Measurements from ENCODE around the gene MTCH2.
"Not testable (repeated sequence)": the region's sequence is repeated elsewhere in the genome, so short reads cannot be mapped to it uniquely, and the experiment has no call there.

MTCH2 gene

DNA sequence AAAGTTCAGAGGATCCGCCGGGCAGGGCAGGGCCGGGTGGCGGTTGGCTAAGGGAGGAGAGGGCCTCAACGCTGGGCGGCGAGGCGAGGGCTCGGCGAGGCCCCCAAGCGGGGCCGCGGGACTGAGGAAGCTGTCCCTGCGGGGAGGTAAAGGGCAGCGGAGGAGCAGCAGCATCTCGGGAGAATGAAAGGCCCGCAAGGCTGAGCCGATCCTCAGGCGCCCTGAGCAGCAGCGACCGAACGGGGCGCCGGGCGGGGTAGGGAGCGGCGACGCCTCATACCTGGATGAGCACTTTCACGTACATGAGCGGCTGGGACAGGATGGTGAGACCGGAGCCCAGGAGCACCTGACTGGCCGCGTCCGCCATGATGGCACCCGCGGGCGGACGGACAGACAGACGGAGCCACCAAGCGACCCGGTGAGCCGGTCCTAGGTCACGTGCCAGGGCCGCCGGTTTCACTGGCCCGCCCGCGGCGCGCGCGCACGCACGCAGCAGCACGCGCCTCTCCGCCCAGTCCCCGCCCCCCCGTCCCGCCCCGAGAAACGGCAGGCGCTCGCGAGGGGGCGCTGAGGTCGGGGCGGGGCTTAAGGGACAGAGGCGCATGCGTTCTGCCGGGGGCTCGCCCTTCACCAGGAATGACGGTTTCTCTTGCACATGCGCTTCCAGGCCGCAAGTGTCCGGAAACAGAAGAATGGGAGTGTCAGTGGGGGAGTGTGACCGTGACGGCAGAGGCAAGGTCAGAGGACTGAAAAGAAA, at the start of gene MTCH2:
TSS of gene MTCH2 (minus strand) at position 461 of the 757 bp plus-strand sequence. CDS start at position 367, 94 bp downstream.
- peak; percentile 98 for DNase-seq

DNA sequence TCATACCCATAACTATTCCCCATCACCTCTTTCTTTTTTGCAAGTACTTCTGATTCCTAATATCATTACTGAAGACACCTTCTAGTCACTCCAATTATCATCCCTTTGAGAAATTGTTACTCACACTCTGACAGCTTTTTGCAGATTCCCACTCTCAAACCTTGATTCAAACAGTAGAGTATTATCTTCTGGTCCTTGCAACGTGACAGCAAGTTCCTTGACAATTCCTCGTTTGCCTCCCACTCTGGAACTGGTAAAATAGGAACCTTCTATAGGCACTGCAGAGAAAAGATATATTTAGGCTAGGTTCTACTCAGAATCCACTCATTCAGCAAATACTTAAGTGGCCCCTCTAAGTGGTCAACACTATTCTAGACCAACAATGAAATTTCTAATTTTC, 49.6 kb upstream of the MTCH2 start:
- DNase-seq = no peak

DNA sequence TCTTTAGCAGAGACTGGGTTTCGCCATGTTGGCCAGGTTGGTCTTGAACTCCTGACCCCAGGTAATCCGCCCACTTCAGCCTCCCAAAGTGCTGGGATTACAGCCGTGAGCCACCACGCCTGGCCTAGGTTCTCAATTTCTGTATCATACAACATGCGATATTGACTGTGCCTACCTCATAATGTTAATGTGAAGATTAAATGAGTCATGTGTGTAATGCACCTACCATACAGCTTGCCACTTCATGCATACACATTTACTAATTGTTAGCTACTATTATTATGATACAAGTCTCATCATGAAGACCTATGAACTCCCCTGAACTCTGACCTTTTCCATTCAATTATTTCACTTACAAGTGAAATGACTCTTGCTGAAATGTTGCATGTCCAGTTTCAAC, 47.1 kb upstream of the MTCH2 start:
- no peak for DNase-seq

DNA sequence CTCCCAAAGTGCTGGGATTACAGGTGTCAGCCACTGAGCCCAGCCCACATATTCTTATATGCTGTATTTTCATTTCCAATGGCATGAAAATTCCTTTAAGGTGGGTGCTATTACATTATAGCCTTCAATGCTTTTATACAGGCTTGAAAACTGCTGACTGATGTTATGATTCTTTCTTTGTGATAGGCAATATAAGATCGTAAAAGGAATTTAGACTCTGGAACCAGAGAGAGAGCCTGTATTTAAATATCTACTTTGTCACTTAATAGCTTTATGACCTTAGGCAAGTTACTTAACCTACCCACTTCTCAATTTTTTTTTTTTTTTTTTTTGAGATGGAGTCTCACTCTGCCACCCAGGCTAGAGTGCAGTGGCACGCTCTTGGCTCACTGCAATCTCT, 46.6 kb upstream of the MTCH2 start:
- DNase-seq = no peak

DNA sequence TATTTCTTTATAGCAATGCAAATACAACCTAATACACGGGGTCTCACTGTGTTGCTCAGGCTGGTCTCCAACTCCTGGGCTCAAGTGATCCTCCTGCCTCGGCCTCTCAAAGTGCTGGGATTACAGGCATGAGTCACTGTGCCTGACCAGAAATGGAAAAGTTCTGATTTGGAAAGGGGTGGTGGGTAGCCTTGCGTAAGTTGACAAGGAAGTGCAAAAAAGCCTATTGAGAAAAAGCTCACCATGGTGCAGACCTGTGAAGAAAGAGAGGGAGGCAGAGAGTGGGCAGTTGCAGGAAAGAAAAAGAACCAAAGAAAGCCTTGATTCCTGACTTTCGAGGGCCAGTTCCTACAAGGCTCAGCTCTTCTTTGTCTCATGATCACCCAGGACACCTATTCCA, 45.8 kb upstream of the MTCH2 start:
- DNase-seq = peak; percentile 62

DNA sequence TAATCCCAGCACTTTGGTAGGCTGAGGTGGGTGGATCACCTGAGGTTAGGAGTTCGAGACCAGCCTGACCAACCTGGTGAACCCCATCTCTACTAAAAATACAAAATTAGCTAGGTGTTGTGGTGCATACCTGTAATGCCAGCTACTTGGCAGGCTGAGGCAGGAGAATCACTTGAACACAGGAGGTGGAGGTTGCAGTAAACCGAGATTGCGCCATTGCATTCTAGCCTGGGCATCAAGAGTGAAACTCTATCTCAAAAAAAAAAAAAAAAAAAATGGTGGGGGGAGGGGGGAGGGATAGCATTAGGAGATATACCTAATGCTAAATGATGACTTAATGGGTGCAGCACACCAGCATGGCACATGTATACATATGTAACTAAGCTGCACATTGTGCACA, 44.3 kb upstream of the MTCH2 start:
- DNase-seq = not testable (repeated sequence)

DNA sequence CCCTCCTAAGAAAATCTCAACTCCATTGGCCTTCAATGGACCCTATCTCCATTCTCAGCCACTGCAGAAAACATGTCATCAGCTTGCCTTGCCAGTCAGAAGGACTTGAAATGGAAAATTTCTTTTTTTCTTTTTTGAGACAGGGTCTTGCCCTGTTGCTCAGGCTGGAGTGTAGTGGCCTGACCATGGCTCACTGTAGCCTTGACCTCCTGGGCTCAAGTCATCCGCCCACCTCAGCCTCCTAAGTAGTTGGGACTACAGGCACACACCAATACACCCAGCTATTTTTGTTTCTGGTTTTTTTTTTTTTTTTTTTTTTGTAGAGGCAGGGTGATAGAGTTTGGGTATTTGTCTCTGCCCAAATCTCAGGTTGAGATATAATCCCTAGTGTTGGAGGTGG, 43.8 kb upstream of the MTCH2 start:
- DNase-seq = no peak

DNA sequence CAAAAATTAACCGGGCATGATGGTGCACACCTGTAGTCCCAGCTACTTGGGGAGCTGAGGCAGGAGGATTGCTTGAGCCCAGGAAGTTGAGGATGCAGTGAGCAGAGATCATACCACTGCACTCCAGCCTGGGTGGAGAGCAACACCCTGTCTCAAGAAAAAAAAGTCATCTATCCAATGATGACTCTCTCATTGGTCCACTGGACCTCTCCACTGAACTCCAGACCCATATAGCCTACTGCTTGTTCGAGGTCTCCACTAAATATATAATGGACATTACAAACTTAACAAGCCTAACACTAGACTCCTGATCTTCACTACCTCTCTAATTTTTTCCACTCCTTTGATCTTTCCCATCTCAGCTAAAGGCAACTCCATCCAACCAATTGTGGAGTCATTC, 33.5 kb upstream of the MTCH2 start:
- DNase-seq = no peak

DNA sequence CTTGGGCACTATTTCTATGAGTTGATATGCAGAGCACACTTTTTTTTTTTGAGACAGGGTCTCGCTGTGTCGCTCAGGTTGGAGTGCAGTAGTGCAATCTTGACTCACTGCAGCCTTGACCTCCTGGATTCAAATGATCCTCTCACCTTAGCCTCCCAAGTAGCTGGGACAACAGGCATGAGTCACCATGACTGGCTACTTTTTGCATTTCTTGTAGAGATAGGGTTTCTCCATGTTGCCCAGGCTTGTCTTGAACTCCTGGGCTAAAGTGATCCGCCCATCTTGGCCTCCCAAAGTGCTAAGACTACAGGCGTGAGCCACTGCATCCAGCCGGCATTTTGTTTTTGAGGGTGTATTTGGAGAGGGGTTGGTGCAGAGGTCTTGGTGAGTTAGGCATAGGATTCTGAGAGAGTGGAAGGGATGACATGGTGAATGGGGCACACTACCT, 29.9 kb upstream of the MTCH2 start:
- no peak for DNase-seq

DNA sequence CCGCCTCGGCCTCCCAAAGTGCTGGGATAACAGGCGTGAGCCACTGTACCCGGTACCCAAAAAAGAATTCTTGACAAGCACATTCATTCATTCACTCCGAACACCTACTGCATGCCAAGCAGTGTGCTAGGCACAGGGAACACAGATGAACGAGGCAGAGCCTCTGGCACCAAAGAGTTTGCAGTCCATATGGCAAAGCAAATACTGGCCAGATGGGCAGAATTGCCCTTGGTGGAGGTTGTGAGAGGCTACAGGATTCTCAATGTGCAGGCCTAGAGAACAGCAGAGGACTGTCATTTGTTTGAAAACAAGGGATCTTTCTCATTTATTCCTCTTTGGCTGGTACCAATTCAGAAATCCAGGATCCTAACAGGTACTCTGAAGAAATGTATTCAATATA, 27.5 kb upstream of the MTCH2 start:
- no peak for DNase-seq

DNA sequence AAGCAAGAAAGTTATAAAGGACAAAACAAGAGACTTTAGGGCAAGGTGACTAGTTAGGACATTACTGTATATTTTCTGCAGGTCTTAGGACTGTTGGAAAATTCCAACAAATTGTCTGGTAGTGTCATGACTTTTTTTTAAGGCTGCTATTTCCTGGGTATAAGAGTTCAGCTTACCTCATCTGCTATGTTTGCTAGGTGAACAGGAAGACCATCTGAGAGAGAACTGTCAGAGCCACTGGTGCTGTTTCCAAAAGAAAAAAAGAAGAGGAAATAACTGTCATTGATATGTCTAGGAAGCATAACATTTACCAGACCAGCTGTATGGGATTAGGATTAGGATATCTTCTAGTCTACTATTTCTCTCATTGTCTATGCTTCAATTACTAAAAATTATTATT, 26.3 kb upstream of the MTCH2 start:
- no peak for DNase-seq

DNA sequence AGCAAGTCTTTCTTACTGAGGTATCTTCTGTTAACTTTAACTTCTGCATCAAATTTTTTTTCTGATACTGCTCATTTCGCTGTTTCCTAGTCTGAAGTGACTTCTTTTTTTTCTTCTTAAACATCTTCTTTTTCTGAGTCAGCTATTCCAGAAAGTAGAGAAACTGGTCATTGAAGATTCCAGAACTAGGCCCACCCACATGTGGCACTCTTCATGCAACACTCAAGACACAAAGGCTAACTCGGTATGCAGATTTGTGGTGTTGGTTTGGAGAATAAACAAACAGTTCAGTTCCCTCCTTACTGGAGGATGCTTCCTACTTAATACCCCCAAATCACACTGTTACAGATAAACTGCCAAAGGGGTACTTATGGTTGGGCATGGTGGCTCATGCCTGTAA, 25.2 kb upstream of the MTCH2 start:
- DNase-seq = no peak

DNA sequence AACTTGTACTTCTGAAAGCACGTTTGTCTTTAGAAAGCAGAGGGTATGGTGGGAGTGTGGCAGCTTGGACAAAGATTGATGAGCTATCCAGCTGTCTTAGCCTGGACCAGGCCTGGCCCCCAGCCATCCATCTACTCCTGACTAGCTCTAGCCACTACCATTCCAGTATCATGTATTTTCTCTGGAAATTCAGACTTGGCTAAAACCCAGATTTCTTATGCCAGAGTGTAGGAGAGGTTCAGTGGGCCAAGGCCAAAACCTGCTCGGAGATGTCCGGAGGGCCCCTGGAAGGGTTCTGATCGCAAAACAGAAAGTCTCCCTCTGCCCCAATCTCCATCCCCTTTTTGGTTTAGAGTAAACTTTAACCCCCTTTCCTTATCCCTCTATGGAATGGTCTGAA, 24.8 kb upstream of the MTCH2 start:
- no peak for DNase-seq

DNA sequence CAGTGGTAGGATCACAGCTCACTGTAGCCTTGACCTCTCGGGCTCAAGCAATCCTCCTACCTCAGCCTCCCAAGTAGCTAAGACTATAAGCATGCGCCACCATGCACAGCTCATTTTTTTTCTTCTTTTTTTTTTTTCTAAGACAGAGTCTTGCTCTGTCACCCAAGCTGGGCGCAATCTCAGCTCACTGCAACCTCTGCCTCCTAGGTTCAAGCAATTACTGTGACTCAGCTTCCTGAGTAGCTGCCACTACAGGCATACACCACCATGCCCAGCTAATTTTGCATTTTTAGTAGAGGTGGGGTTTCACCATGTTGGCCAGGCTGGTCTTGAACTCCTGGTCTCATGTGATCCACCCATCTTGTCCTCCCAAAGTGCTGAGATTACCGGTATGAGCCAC, 22.6 kb upstream of the MTCH2 start:
- DNase-seq = peak; percentile 45

DNA sequence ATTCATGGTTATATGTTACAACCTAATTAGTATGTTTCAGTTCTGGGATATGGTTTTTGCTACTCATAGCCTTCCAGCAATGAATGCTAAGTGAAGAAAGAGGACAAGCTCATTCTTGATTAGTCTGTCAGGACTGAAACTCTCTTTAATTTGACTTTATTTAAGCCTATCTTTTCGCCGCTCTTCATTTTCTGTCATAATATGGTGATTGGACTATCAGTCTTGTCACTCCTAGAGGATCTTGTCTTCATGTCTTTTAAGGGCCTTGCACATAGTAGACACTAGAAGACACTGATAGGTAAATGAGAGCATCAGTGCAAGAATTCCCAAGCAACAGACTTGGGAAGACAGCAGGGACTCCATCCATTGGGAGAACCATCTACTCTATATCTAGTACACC, 18.9 kb upstream of the MTCH2 start:
- no peak for DNase-seq

DNA sequence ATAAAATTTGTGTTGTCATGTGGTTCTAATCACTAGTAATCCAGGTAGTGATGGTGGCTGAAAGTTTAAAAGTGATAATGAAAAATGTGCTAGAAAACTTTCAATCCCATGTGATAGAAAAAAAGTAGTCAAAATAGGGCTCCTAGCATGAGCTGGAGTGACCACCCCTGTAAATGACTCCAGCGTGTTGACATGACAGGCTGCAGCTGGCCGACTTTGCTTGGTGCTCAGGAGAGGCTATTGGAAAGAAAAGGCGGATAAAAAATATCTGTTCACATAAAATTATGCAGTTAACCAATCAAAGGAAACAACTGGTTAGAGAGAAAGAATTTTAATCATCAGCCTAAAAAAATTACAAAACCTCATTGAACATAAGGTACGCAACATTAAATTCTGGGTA, 16.9 kb upstream of the MTCH2 start:
- DNase-seq = no peak

DNA sequence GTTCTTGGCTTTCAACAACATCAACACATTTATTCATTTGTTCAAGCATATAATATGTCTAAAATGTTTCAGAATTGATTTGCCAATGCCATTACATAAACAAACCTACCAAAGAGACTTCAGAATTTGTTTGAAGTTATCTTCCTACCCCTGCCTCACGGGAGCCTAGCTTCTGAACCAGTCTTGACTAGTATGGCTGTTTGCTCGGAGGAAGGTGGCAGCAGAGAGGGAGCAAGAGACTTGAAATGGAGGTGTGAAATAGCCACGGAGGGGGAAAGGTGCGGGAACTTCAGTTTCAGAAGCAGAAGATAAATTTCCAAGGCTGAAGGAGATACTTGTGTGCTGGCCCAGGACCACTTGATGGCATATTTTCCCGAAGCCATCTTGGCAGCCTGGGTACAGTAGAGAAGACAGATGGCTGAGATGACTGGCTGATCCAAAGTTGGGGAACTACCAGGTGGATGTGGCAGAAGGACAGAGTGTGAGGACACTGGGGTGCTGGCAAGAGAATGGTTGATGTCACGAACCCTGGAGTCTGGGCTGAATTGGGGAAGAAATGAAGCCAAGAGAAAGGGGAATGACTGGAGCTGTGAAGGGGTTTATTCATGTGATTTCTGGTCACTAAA, 14.0 kb upstream of the MTCH2 start:
- DNase-seq = no peak

DNA sequence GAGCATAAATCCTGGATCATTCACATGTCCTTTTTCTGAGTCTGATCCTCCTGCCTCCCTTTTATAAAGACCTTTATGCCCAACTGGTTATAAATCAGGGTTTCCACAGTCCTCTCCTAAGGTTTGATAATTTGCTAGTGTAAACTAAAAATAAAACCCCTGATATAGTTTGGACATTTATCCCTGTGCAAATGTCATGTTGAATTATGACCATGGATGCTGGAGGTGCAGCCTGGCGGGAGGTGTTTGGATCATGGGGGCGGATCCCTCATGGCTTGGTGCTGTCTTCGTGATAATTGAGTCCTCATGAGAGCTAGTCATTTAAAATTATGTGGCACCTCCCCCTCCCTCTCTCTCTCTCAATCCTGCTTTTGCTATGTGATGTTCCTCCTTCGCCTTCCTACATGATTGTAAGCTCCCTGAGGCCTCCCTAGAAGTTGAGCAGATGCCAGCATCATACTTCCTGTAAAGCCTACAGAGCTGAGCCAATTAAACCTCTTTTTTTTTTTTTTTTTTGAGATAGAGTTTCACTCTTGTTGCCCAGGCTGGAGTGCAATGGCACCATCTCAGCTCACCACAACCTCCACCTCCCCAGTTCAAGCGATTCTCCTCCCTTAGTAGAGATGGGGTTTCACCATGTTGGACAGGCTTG, 9.6 kb upstream of the MTCH2 start:
- DNase-seq = no peak

DNA sequence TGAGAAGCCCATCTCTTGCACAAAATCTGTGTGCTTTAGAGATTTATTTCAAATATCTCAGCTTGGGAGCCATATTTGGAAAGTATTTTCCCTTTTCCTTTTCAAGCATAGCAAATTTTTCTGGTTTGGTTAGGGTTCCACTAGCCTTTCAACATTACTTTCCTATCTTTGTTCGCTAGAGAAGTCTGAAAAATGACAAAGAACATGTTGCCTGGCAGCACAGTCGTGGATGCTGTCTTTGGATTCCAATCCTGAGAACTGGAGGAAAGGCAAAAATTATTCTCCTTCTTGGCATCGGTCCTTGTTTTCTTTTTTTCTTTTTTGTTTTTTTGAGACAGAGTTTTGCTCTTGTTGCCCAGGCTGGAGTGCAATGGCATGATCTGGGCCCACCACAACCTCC, 6.9 kb upstream of the MTCH2 start:
- no peak for DNase-seq

DNA sequence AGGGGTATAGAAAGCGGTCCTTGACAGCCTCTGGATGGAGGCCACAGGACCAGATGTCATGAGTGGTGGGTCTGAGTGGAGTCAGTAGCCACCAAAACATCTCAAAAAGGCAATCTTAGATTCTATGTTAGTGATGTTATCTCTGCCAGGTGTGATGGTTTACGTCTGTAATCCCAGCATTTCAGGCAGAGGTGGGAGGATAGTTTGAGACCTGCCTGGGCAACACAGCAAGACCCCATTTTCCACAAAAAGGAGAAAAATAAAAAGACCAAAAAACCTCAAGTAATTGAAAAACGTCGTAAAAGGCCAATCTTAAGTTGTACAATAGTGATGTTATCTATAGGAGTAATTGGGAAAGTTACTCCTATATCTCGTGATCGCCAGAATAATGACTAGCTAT, 3.7 kb upstream of the MTCH2 start:
- no peak for DNase-seq

DNA sequence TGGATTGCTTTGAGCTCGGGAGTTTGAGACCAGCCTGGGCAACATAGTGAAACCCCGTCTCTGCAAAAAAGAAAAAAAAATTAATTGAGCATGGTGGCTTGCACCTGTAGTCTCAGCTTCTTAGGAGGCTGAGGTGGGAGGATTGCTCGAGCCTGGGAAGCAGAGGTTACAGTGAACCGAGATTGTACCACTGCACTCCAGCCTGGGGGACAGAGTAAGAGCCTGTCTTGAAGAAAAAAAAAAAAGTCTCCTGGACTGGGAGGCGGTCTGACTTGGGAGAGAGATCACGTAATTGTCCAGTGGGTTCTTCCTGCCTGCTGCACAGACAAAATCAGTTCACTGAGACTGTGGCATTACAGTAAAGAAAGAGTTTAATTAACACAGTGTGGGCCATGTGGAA, 3.1 kb upstream of the MTCH2 start:
- no peak for DNase-seq

DNA sequence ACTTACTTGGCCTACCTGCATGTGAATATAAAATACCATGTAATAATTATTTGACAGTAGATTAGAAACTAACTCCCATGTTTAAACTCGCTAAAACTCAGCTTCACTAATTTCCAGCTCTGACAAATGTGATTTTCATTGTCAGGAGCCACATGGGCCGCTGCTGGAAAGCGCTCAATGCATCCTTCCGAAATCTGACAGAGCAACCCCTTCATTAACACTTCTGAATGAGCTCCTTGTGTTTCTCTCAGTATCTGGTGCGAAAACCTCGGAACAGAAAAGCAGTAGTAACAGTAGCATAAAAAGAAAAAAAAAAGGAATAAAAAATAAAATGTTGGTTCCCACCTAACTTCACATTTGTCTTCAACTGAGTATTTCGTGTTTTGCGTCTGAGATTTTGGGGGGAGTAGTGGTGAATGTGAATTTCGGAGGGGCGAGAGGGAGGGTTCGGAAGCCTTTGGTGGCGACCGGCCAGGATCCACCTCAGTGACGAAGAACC, 710 bp downstream of the MTCH2 start:
- DNase-seq = no peak

DNA sequence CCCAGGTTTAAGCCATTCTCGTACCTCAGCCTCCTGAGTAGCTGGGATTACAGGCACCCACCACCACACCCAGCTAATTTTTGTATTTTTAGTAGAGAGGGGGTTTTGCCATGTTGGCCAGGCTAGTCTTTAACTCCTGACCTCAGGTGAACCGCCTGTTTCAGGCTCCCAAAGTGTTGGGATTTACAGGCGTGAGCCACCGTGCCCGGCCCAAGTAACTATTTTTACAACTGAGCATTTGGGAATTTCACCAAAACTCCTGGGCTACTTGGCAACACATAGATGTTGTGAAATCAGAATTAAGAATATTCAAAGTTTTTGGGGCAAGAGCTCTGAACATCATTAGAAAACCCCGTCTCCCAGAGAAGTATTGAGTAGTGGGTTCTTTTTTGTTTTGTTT, 1.9 kb downstream of the MTCH2 start:
- DNase-seq = not testable (repeated sequence)

DNA sequence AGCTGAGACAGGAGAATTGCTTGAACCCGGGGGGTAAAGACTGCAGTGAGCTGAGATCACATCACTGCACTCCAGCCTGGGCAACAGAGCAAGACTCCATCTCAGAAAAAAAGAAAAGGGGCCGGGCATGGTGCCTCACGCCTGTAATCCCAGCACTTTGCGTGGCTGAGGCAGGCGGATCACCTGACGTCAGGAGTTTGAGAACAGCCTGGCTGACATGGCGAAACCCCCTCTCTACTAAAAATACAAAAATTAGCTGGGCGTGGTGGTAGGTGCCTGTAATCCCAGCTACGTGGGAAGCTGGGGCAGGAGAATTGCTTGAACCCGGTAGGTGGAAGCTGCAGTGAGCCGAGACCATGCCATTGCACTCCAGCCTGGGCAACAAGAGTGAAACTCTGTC, 6.0 kb downstream of the MTCH2 start:
- not testable (repeated sequence) for DNase-seq

Measured in inflammatory macrophage treated with lipopolysaccharide for 4 hours (primary cell).